ENCODE data around the gene IL11RA.

The IL11RA gene

GRCh38 chr9:34709196-34709978 is 57.4 kb downstream of the IL11RA start:
- no peak for DNase-seq (ENCODE audit: low read depth)
- TF ChIP-seq CTCF (IDR thresholded peaks at IDR 0.05; ENCODE audit: low read depth, low read length): no peak
- TF ChIP-seq POLR2A (IDR thresholded peaks at IDR 0.05; ENCODE audit: extremely low read depth, insufficient read length): no peak
- no peak for TF ChIP-seq MAX (IDR thresholded peaks at IDR 0.05; ENCODE audit: low read depth, low read length)
- no peak for TF ChIP-seq MYC (IDR thresholded peaks at IDR 0.05; ENCODE audit: low read depth, low read length)
- no peak overlapping the region for H3K4me3 ChIP-seq (ENCODE audit: low read depth, low read length)

GRCh38 chr9:34710023-34710422 is 58.0 kb downstream of the IL11RA start, which contains the start of gene CCL21:
Gene CCL21 (minus strand): TSS chr9:34710136. CDS start chr9:34710066, 70 bp downstream.
- TF ChIP-seq CTCF (IDR thresholded peaks at IDR 0.05; ENCODE audit: low read depth, low read length) (no peak), MYC (IDR thresholded peaks at IDR 0.05; ENCODE audit: low read depth, low read length) (no peak), POLR2A (IDR thresholded peaks at IDR 0.05; ENCODE audit: extremely low read depth, insufficient read length) (no peak), MAX (IDR thresholded peaks at IDR 0.05; ENCODE audit: low read depth, low read length) (no peak)
- DNase-seq (ENCODE audit: low read depth): peak; percentile 30
- H3K4me3 ChIP-seq (ENCODE audit: low read depth, low read length): no peak within 1 kb of the TSS
